Heart left ventricle (tissue), 16 donors: Measurements from ENCODE around the gene TNS4. TPM values are rescaled to one million over a fixed set of nuclear protein-coding genes. Genes with fewer than 3 reads are reported as not detected.

ENCODE experiments used
- ATAC-seq, 4 donors: fragments of 200-7000 bp; cut with Tn5 transposase; one replicate each; pipeline ENCODE4 v1.9.1; 2020 to 2022; ENCODE audit warnings: moderate library complexity in 4 of 4, mild to moderate bottlenecking in 3 of 4, moderate number of reproducible peaks in 1 of 4
- DNase-seq, 5 donors: peaks; one replicate each; pipeline ENCODE4 v3.0.0-alpha.2; 2020
- H3K27ac ChIP-seq, 12 donors: fragments of 200-600 bp; sonication (generic) in 4 of 12; one replicate each; pipeline versions ENCODE4 v1.5.0 to v1.8.0; 2016 to 2022; ENCODE audit warnings: mild to moderate bottlenecking in 2 of 12
- H3K27me3 ChIP-seq, 9 donors: fragments of 200-600 bp; sonication (generic) in 2 of 9; one replicate each; pipeline versions ENCODE4 v1.5.1 to v1.8.0; 2016 to 2022; ENCODE audit warnings: mild to moderate bottlenecking in 3 of 9
- H3K36me3 ChIP-seq, 9 donors: fragments of 200-600 bp; sonication (generic) in 2 of 9; one replicate each; pipeline versions ENCODE4 v1.5.0 to v1.8.0; 2018 to 2022; ENCODE audit warnings: mild to moderate bottlenecking in 2 of 9
- H3K4me1 ChIP-seq, 12 donors: fragments of 200-600 bp; sonication (generic) in 4 of 12; one replicate each; pipeline versions ENCODE4 v1.5.0 to v1.8.0; 2016 to 2022; ENCODE audit warnings: mild to moderate bottlenecking in 3 of 12
- H3K4me3 ChIP-seq, 12 donors: fragments of 200-600 bp; sonication (generic) in 4 of 12; one replicate each; pipeline versions ENCODE4 v1.5.0 to v1.8.0; 2017 to 2022; ENCODE audit warnings: mild to moderate bottlenecking in 9 of 12, moderate library complexity in 4 of 12
- H3K9me3 ChIP-seq, 12 donors: fragments of 200-600 bp; sonication (generic) in 4 of 12; one replicate each; pipeline versions ENCODE4 v1.5.0 to v1.8.0; 2016 to 2022; ENCODE audit warnings: mild to moderate bottlenecking in 1 of 12
- POLR2A ChIP-seq, 2 donors: fragments of 450-650 bp; IDR thresholded peaks; one replicate each; pipeline ENCODE4 v1.6.1; 2017; ENCODE audit warnings: antibody characterized with exemption in 2 of 2, mild to moderate bottlenecking in 2 of 2, moderate library complexity in 2 of 2
- WGBS, 4 donors: extraction: QIAGEN DNeasy Blood & Tissue Kit in 2 of 4; methylation state at CpG; one replicate each; pipeline versions ENCODE4 v1.1.5 to v1.1.7; 2013 to 2018; 5-methylcytosine and 5-hydroxymethylcytosine counted together
- intact Hi-C, 10 donors: fragments of 100-400 bp; cut with DNase I; formaldehyde crosslinking; loops; one replicate each; pipeline versions ENCODE4 v1.11.1 to v1.14.2; 2022
- polyA plus RNA-seq, 2 donors: library from polyadenylated mRNA; stranded (reverse); fragments of 200-250 nt; gene quantifications; one replicate each; pipeline ENCODE4 v1.2.3, GENCODE V29; 2013
- total RNA-seq, 9 donors: library from RNA; depleted of rRNA in 2 of 9; stranded (reverse); fragments of >200 nt in 2 of 9; fragmentation: NEBNext Ultra II Directional in 3 of 9; extraction: Animal tissue kit (Norgen Biotek cat#: 25700) in 3 of 9; gene quantifications; one replicate each; pipeline versions ENCODE4 v1.1.0 to v1.2.4, GENCODE V29; 2016 to 2023
- TF ChIP-seq, protein P1 (sequence below), 12 donors: fragments of 200-600 bp; sonication (generic) in 4 of 12; IDR thresholded peaks; one replicate each; pipeline versions ENCODE4 v1.5.0 to v1.8.0; 2018 to 2022; ENCODE audit warnings: antibody characterized with exemption in 12 of 12, mild to moderate bottlenecking in 5 of 12
- donor health status: ischemic (EF 13 %, LVEDD 7.1; RV severe dilation, severe dysfunction).
- donor health status: healthy with polysubstance abuse.
- donor health status: DM: no; HTN: yes; CAD: no.
- donor health status: DM: no; HTN: no; CAD: no.
- donor health status: ischemic (EF 25% LVEDD 6.9; RV normal size, moderate dysfunction).
- donor health status: ischemic (EF 25% LVEDD 5.7; RV mildly dilated, moderate dysfunction).
- donor health status: healthy.
- donor health status: DM: yes; HTN: yes; CAD: no.
- donor health status: ischemic (EF 35%, LVEDD 5.7; RV mildly dilated, moderate dysfunction).
- donor health status: nonischemic (EF 11% LVEDD 7.7; RV severe dilation, severe dysfunction).
- donor health status: DM: yes; HTN: yes; CAD: no.
- donor health status: PGD.
- donor health status: ischemic (EF 29% LVEDD 5.4; RV normal size, mild dysfunction).
- donor health status: nonischemic (EF 23%, LVEDD 6.1; RV moderate dilation, normal function).

Gene TNS4
- total and polyA plus RNA-seq, 11 donors = 0.16 to 0.91 TPM; not detected in 9

GRCh38 chr17:40467281-40467867 is 34.0 kb downstream of the TNS4 start:
- Histone ChIP-seq H3K27me3 (no peaks in the 10 kb centered on the region), H3K27ac (no peak overlapping the region), H3K9me3 (no peaks in the 10 kb centered on the region), H3K36me3 (no peaks in the 10 kb centered on the region), H3K4me3 (no peak overlapping the region), H3K4me1 (peaks cover 0 to 13% (median 8%) of the 10 kb centered on the region in 12 donors)
- TF ChIP-seq, protein P1, sequence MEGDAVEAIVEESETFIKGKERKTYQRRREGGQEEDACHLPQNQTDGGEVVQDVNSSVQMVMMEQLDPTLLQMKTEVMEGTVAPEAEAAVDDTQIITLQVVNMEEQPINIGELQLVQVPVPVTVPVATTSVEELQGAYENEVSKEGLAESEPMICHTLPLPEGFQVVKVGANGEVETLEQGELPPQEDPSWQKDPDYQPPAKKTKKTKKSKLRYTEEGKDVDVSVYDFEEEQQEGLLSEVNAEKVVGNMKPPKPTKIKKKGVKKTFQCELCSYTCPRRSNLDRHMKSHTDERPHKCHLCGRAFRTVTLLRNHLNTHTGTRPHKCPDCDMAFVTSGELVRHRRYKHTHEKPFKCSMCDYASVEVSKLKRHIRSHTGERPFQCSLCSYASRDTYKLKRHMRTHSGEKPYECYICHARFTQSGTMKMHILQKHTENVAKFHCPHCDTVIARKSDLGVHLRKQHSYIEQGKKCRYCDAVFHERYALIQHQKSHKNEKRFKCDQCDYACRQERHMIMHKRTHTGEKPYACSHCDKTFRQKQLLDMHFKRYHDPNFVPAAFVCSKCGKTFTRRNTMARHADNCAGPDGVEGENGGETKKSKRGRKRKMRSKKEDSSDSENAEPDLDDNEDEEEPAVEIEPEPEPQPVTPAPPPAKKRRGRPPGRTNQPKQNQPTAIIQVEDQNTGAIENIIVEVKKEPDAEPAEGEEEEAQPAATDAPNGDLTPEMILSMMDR (IDR thresholded peaks at IDR 0.05) = no peak
- TF ChIP-seq POLR2A (IDR thresholded peaks at IDR 0.05) = no peak
- ATAC-seq (no peak), DNase-seq (no peak)
- 85 to 91% (median 87%) methylated on average over 2 of the region's 2 CpGs for WGBS, 4 donors
- intact Hi-C loops = no loop called here

DNA sequence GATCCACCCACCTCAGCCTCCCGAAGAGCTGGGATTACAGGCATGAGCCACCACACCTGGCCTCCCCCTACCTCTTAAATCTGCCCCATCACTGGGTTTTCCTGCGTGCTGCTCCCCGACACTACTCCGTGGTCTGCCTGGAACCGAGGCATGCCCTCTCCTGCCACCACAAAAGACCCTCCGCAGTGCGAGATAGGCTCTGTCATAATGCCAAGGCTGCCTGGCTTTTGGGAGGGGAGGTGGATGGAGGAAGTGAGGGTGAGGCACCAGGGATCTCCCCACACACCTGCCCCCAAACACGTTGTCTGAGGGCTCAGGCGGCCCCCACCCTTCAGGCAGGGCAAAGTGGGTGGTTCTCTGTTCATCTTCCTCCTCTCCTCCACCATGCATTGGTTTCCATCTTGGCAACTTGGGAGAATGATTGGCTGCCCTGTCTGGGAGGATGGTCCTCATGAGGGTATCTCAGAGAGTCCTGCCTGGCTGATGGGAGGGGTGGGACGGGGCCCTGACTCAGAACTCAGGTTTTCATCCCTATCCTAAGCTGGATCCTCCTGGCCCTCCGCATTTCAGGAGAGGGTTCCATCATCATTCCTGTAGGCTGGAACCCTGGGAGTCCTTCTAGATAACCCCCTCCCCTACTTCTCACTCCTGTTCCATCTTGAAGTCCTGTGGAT is 35.0 kb downstream of the TNS4 start:
- WGBS, 4 donors = 78 to 91% (median 85%) methylated on average over 11 of the region's 11 CpGs
- Histone ChIP-seq H3K4me1 (peaks cover 0 to 22% (median 15%) of the 10 kb centered on the region in 12 donors), H3K36me3 (no peaks in the 10 kb centered on the region), H3K4me3 (no peak overlapping the region), H3K27me3 (no peaks in the 10 kb centered on the region), H3K27ac (no peak overlapping the region), H3K9me3 (no peaks in the 10 kb centered on the region)
- DNase-seq = peak in 1 of 5 donors; percentile 30
- TF ChIP-seq POLR2A (IDR thresholded peaks at IDR 0.05) = no peak
- TF ChIP-seq, protein P1 (IDR thresholded peaks at IDR 0.05) = no peak
- no peak for ATAC-seq
- intact Hi-C loops = no loop called here

- no peak overlapping the region for H3K27ac ChIP-seq
- H3K36me3 ChIP-seq = no peaks in the 10 kb centered on the region
- DNase-seq = peak in 1 of 5 donors; percentile 37
- intact Hi-C loops = no loop called here
- no peaks in the 10 kb centered on the region for H3K27me3 ChIP-seq
- TF ChIP-seq, protein P1 (IDR thresholded peaks at IDR 0.05) = no peak
- no peak for TF ChIP-seq POLR2A (IDR thresholded peaks at IDR 0.05)
- 85 to 90% (median 88%) methylated on average over 5 of the region's 5 CpGs for WGBS, 4 donors
- H3K9me3 ChIP-seq = no peaks in the 10 kb centered on the region
- H3K4me3 ChIP-seq = no peak overlapping the region
- peaks cover 0 to 40% (median 21%) of the 10 kb centered on the region in 12 donors for H3K4me1 ChIP-seq
- ATAC-seq = no peak
These were observed 37.0 kb downstream of the TNS4 start for GRCh38 chr17:40464392-40464855.

- DNase-seq (peak in 1 of 5 donors; percentile 19), ATAC-seq (peak in 1 of 4 donors; percentile 24)
- intact Hi-C loops = no loop called here
- peaks cover 0 to 8% (median 0%) of the 10 kb centered on the region in 9 donors for H3K36me3 ChIP-seq
- no peak overlapping the region for H3K4me3 ChIP-seq
- TF ChIP-seq, protein P1 (IDR thresholded peaks at IDR 0.05) = no peak
- TF ChIP-seq POLR2A (IDR thresholded peaks at IDR 0.05) = no peak
- H3K9me3 ChIP-seq = no peaks in the 10 kb centered on the region
- peak overlapping the region in 8 of 12 donors; percentile 31 to 78 (median 56) for H3K27ac ChIP-seq
- no peaks in the 10 kb centered on the region for H3K27me3 ChIP-seq
- 55 to 67% (median 58%) methylated on average over 11 of the region's 11 CpGs for WGBS, 4 donors
- peaks cover under 1 to 53% (median 28%) of the 10 kb centered on the region in 12 donors for H3K4me1 ChIP-seq
These were observed 38.3 kb downstream of the TNS4 start for GRCh38 chr17:40463122-40463550.
